Limb (tissue), 2 donors: Measurements from ENCODE around the gene PPP1R1C.

Source experiments
- DNase-seq, 2 donors: peaks; one replicate each; pipeline ENCODE4 v3.0.0-alpha.2; 2016; ENCODE audit errors: extremely low spot score in 2 of 2

PPP1R1C gene

GRCh38 chr2:182103526-182103925 is 117.9 kb downstream of the PPP1R1C start:
- DNase-seq = no peak

- DNase-seq = no peak
Measured at GRCh38 chr2:182110347-182110746, 124.7 kb downstream of the PPP1R1C start.

- DNase-seq = no peak
Measured at GRCh38 chr2:182113334-182113733, 127.7 kb downstream of the PPP1R1C start.

- no peak for DNase-seq
Measured at GRCh38 chr2:182115258-182115657, 129.6 kb downstream of the PPP1R1C start.

- DNase-seq = no peak
Measured at GRCh38 chr2:182116774-182117173, 131.1 kb downstream of the PPP1R1C start.

GRCh38 chr2:182117196-182117595 is 131.5 kb downstream of the PPP1R1C start:
- DNase-seq = no peak

- no peak for DNase-seq
Measured at GRCh38 chr2:182128821-182129707, 143.4 kb downstream of the PPP1R1C start.

- no peak for DNase-seq
Measured at GRCh38 chr2:182132605-182133004, 147.0 kb downstream of the PPP1R1C start.

- DNase-seq = no peak
Measured at GRCh38 chr2:182133195-182133891, 147.7 kb downstream of the PPP1R1C start.

GRCh38 chr2:182134201-182134600 is 148.5 kb downstream of the PPP1R1C start:
- DNase-seq = no peak

GRCh38 chr2:182142062-182142461 is 156.4 kb downstream of the PPP1R1C start:
- DNase-seq = no peak

GRCh38 chr2:182144041-182144775 is 158.6 kb downstream of the PPP1R1C start:
- DNase-seq = no peak

GRCh38 chr2:182144776-182145165 is 159.1 kb downstream of the PPP1R1C start:
- peak in 1 of 2 donors; percentile 18 for DNase-seq

- no peak for DNase-seq
Measured at GRCh38 chr2:182148344-182148743, 162.7 kb downstream of the PPP1R1C start.

GRCh38 chr2:182163878-182164277 is 178.2 kb downstream of the PPP1R1C start:
- DNase-seq = no peak

- DNase-seq = no peak
Measured at GRCh38 chr2:182164686-182165085, 179.0 kb downstream of the PPP1R1C start.

- no peak for DNase-seq
Measured at GRCh38 chr2:182165202-182165601, 179.5 kb downstream of the PPP1R1C start.

GRCh38 chr2:182166406-182166805 is 180.8 kb downstream of the PPP1R1C start:
- no peak for DNase-seq

- no peak for DNase-seq
Measured at GRCh38 chr2:182166841-182167240, 181.2 kb downstream of the PPP1R1C start.
